ENCODE measurements around the gene CYP4F2. TPM values are rescaled to one million over a fixed set of nuclear protein-coding genes. Genes with fewer than 3 reads are reported as not detected.
"Not testable (repeated sequence)": the region's sequence is repeated elsewhere in the genome, so short reads cannot be mapped to it uniquely, and the experiment has no call there.

The CYP4F2 gene
- total RNA-seq, 1 donor from 2014 or later = not detected

DNA sequence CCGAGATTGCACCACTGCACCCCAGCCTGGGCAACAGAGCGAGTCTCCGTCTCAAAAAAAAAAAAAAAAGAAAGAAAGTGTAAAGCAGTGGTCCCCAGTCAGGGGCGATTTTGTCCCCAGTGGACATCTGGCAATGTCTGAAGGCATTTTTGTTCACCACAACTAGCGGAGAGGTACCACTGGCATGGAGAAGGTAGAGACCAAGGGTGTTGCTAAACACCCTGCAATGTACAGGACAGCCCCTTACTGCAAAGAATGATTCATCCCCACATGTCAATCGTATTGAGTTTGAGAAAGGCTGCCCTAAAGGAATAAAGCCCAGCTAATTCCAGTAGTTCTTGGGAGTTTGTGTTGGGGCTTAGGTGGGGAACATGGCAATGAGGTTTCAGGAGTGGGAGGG is 38.7 kb downstream of the CYP4F2 start:
- no peak for DNase-seq (ENCODE audit: low read depth in 2 of 2)

- no peak for DNase-seq (ENCODE audit: low read depth in 2 of 2)
Measured at GRCh38 chr19:15850385-15850784, 47.5 kb downstream of the CYP4F2 start.

- no peak for DNase-seq (ENCODE audit: low read depth in 2 of 2)
Measured at GRCh38 chr19:15846923-15847322, 51.0 kb downstream of the CYP4F2 start.

DNA sequence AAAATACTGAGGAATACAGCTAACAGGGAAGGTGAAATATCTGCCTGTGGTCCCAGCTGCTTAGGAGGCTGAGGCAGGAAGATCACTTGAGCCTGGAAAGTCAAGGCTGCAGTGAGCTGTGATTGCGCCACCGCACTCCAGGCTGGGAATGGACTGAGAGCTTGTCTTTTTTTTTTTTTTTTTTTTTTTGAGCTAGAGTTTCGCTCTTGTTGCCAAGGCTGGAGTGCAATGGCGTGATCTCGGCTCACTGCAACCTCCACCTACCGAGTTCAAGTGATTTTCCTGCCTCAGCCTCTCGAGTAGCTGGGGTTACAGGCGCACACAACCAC is 54.0 kb downstream of the CYP4F2 start:
- not testable (repeated sequence) for DNase-seq (ENCODE audit: low read depth in 2 of 2)

- DNase-seq (ENCODE audit: low read depth in 2 of 2) = no peak
Measured at GRCh38 chr19:15843203-15843893, 54.5 kb downstream of the CYP4F2 start.

DNA sequence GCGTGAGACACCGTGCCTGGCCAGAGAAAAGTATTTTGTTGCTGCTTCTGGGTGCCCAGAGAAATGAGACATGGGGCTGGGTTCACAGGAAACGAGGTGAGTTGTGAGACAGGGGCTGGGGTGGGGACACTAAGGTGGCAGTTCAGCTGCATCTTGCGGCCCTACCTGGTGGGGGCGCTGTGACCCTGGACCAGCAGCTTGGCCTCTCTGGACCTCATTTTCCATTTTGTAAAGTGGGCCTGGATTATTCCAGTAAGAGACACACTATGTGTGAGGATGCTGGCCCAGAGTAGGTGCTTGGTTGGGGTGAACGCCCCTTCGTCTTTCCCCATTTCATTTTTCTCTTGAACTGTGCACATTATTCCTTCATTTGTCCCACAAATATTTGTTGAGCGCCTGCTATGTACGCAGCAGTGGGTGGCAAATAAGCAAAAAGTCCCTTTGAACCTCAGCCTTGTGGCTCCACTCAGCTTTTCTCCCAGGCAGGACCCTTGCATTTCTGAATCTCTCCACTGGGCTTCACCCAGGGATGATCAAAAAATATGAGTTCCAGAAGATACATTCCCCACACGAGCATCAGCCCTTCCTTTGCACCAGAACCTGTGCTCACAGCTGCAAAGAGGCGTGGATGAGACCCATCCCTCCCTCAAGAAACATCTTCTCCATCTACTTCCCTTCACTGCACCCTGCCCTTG is 55.9 kb downstream of the CYP4F2 start:
- no peak for DNase-seq (ENCODE audit: low read depth in 2 of 2)

DNA sequence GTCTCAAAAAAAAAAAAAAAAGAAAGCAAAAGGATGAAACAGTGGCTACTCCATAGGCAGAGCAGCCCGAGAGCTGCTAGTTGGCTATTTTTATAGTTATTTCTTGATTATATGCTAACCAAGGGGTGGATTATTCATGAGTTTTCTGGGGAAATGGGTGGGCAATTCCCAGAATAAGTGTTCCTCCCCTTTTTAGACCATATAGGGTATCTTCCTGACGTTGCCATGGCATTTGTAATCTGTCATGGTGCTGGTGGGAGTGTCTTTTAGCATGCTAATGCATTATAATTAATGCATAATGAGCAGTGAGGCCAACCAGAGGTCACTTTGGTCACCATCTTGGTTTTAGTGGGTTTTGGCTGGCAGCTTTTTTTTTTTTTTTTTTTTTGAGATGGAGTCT is 57.0 kb downstream of the CYP4F2 start:
- no peak for DNase-seq (ENCODE audit: low read depth in 2 of 2)

GRCh38 chr19:15839888-15840287 is 58.0 kb downstream of the CYP4F2 start:
- DNase-seq (ENCODE audit: low read depth in 2 of 2) = not testable (repeated sequence)

- no peak for DNase-seq (ENCODE audit: low read depth in 2 of 2)
Measured at GRCh38 chr19:15838351-15838750, 59.5 kb downstream of the CYP4F2 start.

GRCh38 chr19:15837221-15837731 is 60.6 kb downstream of the CYP4F2 start:
- DNase-seq (ENCODE audit: low read depth in 2 of 2) = peak in 1 of 2 donors; percentile 60

- DNase-seq (ENCODE audit: low read depth in 2 of 2) = peak; percentile 88 to 95
Measured at GRCh38 chr19:15836330-15837220, 61.3 kb downstream of the CYP4F2 start.

GRCh38 chr19:15835565-15836329 is 62.1 kb downstream of the CYP4F2 start:
- DNase-seq (ENCODE audit: low read depth in 2 of 2) = peak in 1 of 2 donors; percentile 9

GRCh38 chr19:15834232-15834631 is 63.6 kb downstream of the CYP4F2 start:
- not testable (repeated sequence) for DNase-seq (ENCODE audit: low read depth in 2 of 2)

DNA sequence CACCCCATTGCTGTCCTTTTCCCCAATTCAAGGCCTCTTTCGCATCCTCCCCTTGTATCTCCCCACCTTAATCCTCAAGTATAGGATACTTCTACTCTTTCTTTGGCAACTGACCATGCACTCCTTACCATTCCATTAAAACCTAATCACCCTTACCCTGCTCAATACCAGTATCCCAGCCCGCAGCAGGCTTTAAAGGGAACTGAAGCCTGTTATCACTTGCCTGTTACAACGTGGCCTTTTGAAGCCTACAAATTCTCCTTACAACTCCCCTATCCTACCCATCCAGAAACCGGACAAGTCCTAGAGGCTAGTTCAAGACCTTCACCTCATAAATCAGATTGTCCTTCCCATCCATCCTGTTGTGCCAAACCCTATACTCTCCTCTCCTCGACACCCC is 66.2 kb downstream of the CYP4F2 start:
- no peak for DNase-seq (ENCODE audit: low read depth in 2 of 2)

DNA sequence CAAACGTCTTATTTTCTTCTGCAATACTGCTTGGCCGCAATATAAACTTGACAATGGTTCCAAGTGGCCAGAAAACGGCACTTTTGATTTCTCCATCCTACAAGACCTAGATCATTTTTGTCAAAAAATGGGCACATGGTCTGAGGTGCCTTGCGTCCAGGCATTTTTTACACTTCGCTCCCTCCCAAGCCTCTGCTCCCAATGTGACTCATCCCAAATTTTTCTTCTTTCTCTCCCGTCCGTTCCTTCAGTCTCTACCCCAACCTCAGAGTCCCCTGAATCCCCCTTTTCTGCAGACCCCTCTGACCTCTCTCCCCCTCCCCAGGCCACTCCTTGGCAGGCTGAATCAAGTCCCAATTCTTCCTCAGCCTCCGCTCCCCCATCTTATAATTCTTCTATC is 68.1 kb downstream of the CYP4F2 start:
- DNase-seq (ENCODE audit: low read depth in 2 of 2) = no peak

DNA sequence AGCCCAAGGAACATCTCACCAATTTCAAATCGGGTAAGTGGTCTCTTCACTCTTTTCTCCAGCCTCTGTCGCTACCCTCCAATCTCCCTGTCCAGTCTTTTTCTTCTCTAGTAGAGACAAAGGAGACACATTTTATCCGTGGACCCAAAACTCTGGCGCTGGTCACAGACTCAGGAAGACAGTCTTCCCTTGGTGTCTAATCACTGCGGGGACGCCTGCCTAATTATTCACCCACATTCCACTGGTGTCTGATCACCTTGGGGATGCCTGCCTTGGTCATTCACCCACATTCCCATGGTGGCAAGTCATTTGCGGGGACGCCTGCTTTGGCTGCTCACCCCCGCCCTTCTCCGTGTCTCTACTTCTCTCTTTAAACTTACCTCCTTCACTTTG is 68.6 kb downstream of the CYP4F2 start:
- no peak for DNase-seq (ENCODE audit: low read depth in 2 of 2)

DNA sequence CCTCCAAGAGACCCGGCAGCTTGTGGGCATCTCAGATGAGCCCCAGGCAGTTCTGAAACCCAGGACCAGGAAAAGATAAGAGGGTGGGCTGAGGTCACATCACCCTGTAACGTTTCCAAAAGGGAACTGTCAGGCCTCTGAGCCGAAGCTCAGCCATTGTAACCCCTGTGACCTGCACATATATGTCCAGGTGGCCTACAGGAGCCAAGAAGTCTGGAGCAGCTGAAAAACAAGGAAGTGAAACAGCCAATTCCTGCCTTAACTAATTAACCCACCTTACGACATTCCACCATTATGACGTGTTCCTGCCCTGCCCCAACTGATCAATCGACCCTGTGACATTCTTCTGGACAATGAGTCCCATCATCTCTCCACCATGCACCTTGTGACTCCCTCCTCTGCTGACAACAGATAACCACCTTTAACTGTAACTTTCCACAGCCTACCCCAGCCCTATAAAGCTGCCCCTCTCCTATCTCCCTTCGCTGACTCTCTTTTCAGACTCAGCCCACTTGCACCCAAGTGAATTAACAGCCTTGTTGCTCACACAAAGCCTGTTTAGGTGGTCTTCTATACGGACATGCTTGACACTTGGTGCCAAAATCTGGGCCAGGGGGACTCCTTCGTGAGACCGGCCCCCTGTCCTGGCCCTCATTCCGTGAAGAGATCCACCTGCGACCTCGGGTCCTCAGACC is 69.1 kb downstream of the CYP4F2 start:
- not testable (repeated sequence) for DNase-seq (ENCODE audit: low read depth in 2 of 2)

- no peak for DNase-seq (ENCODE audit: low read depth in 2 of 2)
Measured at GRCh38 chr19:15828121-15828610, 69.7 kb downstream of the CYP4F2 start.

Data from dermis microvascular lymphatic vessel endothelial cell (primary cell).